Fibroblast of lung (primary cell): ENCODE measurements around the gene UCK2. TPM values are rescaled to one million over a fixed set of nuclear protein-coding genes. Genes with fewer than 3 reads are reported as not detected.
A peak's percentile ranks its signal among the peaks of the same experiment; 100 is the strongest.

Source experiments
- DNase-seq, 2 donors: peaks; one replicate each; pipeline versions ENCODE4 v3.0.0 to v3.0.0-alpha.2; 2010; ENCODE audit warnings: low read depth in 2 of 2
- H2AFZ ChIP-seq: 2 replicates; pipeline ENCODE4 v1.5.1; 2012; ENCODE audit warnings: low read length, control low read depth, inconsistent platforms
- H3K27ac ChIP-seq: 2 replicates; pipeline ENCODE4 v1.5.1; 2011; ENCODE audit warnings: low read length, control low read depth; ENCODE audit not compliant: insufficient read depth
- H3K27me3 ChIP-seq: 2 replicates; pipeline ENCODE4 v1.5.1; 2011; ENCODE audit warnings: mild to moderate bottlenecking, low read length; ENCODE audit not compliant: control insufficient read depth, insufficient read depth
- H3K36me3 ChIP-seq: 2 replicates; pipeline ENCODE4 v1.5.1; 2011; ENCODE audit warnings: low read length; ENCODE audit not compliant: control insufficient read depth, insufficient read depth
- H3K4me1 ChIP-seq: 2 replicates; pipeline ENCODE4 v1.5.1; 2011; ENCODE audit warnings: low read length; ENCODE audit not compliant: control insufficient read depth, insufficient read depth; ENCODE audit errors: extremely low read depth
- H3K4me2 ChIP-seq: 2 replicates; pipeline ENCODE4 v1.5.1; 2011; ENCODE audit warnings: low read length, control low read depth; ENCODE audit not compliant: insufficient read depth; ENCODE audit errors: extremely low read depth
- H3K4me3 ChIP-seq, 4 experiments: fragments of 200-600 bp in 1 of 4; sonication (generic) in 1 of 4; replicated peaks in 1 of 4; 2 replicates each; pipeline ENCODE4 v1.5.1; 2011 to 2016; ENCODE audit warnings: low read length in 4 of 4, low read depth in 3 of 4, mild to moderate bottlenecking in 3 of 4, control low read depth in 2 of 4, inconsistent platforms in 1 of 4, mixed read lengths in 1 of 4; ENCODE audit not compliant: insufficient read depth in 1 of 4; ENCODE audit errors: control extremely low read depth in 1 of 4
- H3K79me2 ChIP-seq: 2 replicates; pipeline ENCODE4 v1.5.1; 2012; ENCODE audit warnings: mild to moderate bottlenecking, low read length, inconsistent platforms; ENCODE audit not compliant: control insufficient read depth, insufficient read depth
- H3K9ac ChIP-seq: 2 replicates; pipeline ENCODE4 v1.5.1; 2011; ENCODE audit warnings: mild to moderate bottlenecking, low read length, control low read depth; ENCODE audit not compliant: insufficient read depth
- H3K9me3 ChIP-seq: 2 replicates; pipeline ENCODE4 v1.5.1; 2012; ENCODE audit warnings: low read depth, low read length; ENCODE audit not compliant: control insufficient read depth, insufficient read depth
- H4K20me1 ChIP-seq: 2 replicates; pipeline ENCODE4 v1.5.1; 2011; ENCODE audit warnings: low read length; ENCODE audit not compliant: control insufficient read depth, insufficient read depth; ENCODE audit errors: extremely low read depth
- EZH2 ChIP-seq: IDR thresholded peaks from 2 replicates; pipeline ENCODE4 v1.5.1; 2012; ENCODE audit warnings: low read length, control low read depth, mild to moderate bottlenecking; ENCODE audit errors: missing control alignments
- polyA plus RNA-seq, 2 donors: library from polyadenylated mRNA; depleted of rRNA in 1 of 2; stranded (reverse) in 1 of 2; unstranded in 1 of 2; fragments of >200 nt; gene quantifications; 2 replicates each; pipeline ENCODE4 v1.2.1, GENCODE V29; 2011 to 2012; ENCODE audit warnings: missing spikeins in 1 of 2
- total RNA-seq: library from RNA; depleted of rRNA; stranded (reverse); fragments of >200 nt; gene quantifications from 2 replicates; pipeline ENCODE4 v1.2.1, GENCODE V29; 2014
- TF ChIP-seq, protein P1 (sequence below), 2 donors: IDR thresholded peaks in 1 of 2; conservative IDR thresholded peaks in 1 of 2; 1 replicate in 1 of 2; 2 replicates in 1 of 2; pipeline ENCODE4 v1.5.1; 2011 to 2012; ENCODE audit warnings: low read length in 2 of 2, control low read depth in 1 of 2, inconsistent platforms in 1 of 2, low read depth in 1 of 2, mild to moderate bottlenecking in 1 of 2

The UCK2 gene
- total and polyA plus RNA-seq, 2 donors (not counting 1 experiment from before 2014, with no cell fraction given), result 95.1 to 99.0 TPM

GRCh38 chr1:165928075-165928731 is 100.8 kb downstream of the UCK2 start:
- Histone ChIP-seq H4K20me1 (no peaks in the 10 kb centered on the region), H3K9ac (no peak overlapping the region), H2AFZ (no peak overlapping the region), H3K79me2 (no peaks in the 10 kb centered on the region), H3K27ac (no peak overlapping the region), H3K4me1 (no peaks in the 10 kb centered on the region), H3K4me3 (no peak overlapping the region), H3K9me3 (no peaks in the 10 kb centered on the region), H3K36me3 (no peaks in the 10 kb centered on the region), H3K27me3 (peaks cover 5% of the 10 kb centered on the region), H3K4me2 (no peak overlapping the region)
- TF ChIP-seq EZH2, result no peak
- TF ChIP-seq, protein P1, sequence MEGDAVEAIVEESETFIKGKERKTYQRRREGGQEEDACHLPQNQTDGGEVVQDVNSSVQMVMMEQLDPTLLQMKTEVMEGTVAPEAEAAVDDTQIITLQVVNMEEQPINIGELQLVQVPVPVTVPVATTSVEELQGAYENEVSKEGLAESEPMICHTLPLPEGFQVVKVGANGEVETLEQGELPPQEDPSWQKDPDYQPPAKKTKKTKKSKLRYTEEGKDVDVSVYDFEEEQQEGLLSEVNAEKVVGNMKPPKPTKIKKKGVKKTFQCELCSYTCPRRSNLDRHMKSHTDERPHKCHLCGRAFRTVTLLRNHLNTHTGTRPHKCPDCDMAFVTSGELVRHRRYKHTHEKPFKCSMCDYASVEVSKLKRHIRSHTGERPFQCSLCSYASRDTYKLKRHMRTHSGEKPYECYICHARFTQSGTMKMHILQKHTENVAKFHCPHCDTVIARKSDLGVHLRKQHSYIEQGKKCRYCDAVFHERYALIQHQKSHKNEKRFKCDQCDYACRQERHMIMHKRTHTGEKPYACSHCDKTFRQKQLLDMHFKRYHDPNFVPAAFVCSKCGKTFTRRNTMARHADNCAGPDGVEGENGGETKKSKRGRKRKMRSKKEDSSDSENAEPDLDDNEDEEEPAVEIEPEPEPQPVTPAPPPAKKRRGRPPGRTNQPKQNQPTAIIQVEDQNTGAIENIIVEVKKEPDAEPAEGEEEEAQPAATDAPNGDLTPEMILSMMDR (conservative IDR thresholded peaks at IDR 0.05 in 1 of 2, IDR thresholded peaks at IDR 0.05 in 1 of 2; ENCODE audit: low read depth in 1 of 2, low read length in 2 of 2), result peak; percentile 67 to 77
- peak; percentile 40 to 53 for DNase-seq

- H3K79me2 ChIP-seq, result no peaks in the 10 kb centered on the region
- H2AFZ ChIP-seq, result no peak overlapping the region
- H4K20me1 ChIP-seq, result no peaks in the 10 kb centered on the region
- no peak overlapping the region for H3K4me2 ChIP-seq
- no peaks in the 10 kb centered on the region for H3K36me3 ChIP-seq
- H3K9ac ChIP-seq, result no peak overlapping the region
- H3K9me3 ChIP-seq, result no peaks in the 10 kb centered on the region
- DNase-seq, result no peak
- TF ChIP-seq, protein P1 (conservative IDR thresholded peaks at IDR 0.05 in 1 of 2, IDR thresholded peaks at IDR 0.05 in 1 of 2; ENCODE audit: low read depth in 1 of 2, low read length in 2 of 2), result no peak
- no peak for TF ChIP-seq EZH2
- no peak overlapping the region for H3K27ac ChIP-seq
- H3K4me1 ChIP-seq, result no peaks in the 10 kb centered on the region
- H3K4me3 ChIP-seq, result no peak overlapping the region
- peaks cover 5% of the 10 kb centered on the region for H3K27me3 ChIP-seq
Observed at GRCh38 chr1:165930961-165931360, 103.5 kb downstream of the UCK2 start.

DNA sequence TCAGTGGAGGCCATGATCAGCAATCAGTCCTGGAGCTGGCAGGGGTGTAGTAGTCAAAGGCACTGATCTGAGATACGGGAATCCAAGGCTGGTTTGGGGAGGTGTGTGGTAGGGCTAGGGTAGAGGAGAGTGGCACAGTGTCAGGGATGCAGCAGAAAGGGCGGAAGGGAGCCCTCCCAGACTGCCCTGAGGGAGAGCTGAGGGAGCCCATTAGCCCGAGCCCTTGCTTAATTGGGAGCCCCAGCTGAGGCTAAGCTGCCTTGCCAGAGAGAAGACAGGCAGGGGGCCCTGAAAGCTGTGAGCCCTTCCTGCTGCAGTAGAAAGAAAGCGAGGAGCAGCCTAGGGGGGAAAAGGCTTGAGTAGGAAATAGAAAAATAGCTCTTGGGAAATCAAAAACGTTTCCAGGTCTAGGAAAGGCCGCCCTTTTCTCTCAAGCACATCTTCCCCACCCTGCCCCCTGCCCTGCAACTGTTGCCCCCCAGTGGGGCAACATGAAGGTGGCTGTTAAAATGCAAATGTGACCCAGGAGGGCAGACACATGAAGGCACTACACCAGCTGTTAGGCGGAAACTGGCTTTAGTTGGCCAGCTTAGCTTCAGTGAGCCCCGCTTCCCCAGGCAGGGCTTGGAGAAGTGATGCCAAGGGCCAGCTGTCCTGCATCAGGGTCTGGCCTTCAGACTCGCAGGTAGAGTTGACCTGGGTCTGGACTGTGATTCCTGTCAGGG is 106.2 kb downstream of the UCK2 start:
- Histone ChIP-seq H3K27me3 (peaks cover 5% of the 10 kb centered on the region), H3K79me2 (no peaks in the 10 kb centered on the region), H3K9me3 (no peaks in the 10 kb centered on the region), H3K4me3 (no peak overlapping the region), H3K27ac (no peak overlapping the region), H3K4me1 (no peaks in the 10 kb centered on the region), H3K9ac (no peak overlapping the region), H2AFZ (no peak overlapping the region), H3K4me2 (no peak overlapping the region), H3K36me3 (no peaks in the 10 kb centered on the region), H4K20me1 (no peaks in the 10 kb centered on the region)
- no peak for DNase-seq
- TF ChIP-seq EZH2, result no peak
